Astrocyte of the spinal cord (primary cell): ENCODE data around the gene ST3GAL2.
"Not testable (repeated sequence)": the region's sequence is repeated elsewhere in the genome, so short reads cannot be mapped to it uniquely, and the experiment has no call there.

Experiments
- DNase-seq: peaks from one replicate; pipeline ENCODE4 v3.0.0; 2011; ENCODE audit warnings: low read depth, low spot score
- H3K4me3 ChIP-seq: 2 replicates; pipeline ENCODE4 v1.5.1; 2011; ENCODE audit warnings: low read depth, mild to moderate bottlenecking, low read length, moderate library complexity
- in situ Hi-C: cut with HindIII; loops from 2 replicates; pipeline ENCODE4 v1.10.0; 2017; ENCODE audit warnings: low sequenced_read_pairs
- TF ChIP-seq, protein P1 (sequence below): IDR thresholded peaks from 2 replicates; pipeline ENCODE4 v1.5.1; 2012; ENCODE audit warnings: low read depth, mild to moderate bottlenecking, low read length, inconsistent platforms

The ST3GAL2 gene

DNA sequence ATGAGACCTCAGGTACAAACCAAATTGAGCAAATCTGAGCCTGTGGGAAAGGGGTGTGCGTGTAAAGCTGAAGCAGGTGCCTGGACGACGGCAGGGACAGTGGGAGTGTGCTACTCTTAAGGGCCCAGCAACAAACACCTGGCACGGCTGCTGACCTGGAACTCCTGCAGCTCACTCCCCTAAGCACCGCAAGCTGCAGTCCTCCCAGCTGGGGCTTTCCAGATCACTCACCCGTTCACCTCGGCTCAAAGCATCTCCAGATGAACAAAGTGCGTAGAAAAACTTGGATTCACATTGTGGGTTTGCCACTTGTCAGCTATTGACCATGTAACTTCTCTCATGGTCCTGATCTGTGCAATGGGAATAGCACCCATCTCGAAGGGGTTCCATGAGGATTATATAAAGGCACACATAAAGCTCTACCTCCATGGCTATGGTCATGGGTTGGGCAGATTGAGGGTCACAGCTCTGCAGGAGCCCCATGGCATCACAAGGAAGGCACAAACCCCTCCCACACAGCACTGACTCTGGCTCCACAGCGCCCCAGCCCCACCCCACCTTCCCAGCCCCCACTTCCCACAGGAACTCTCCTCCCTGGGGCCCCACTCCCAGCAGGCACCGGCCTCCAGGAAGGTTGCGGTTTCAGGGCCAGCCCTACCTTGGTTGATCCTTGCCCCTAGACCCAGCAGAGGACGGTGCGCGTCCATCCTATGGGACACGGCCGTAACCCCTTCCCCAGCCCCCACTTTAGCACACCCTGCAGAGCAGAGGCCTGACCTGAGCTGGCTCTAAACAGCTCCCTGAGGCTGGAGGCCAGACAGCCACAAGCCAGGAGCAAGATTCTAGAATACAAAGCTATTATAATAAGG lies 21.9 kb downstream of the ST3GAL2 start:
- no peak for DNase-seq
- TF ChIP-seq, protein P1, sequence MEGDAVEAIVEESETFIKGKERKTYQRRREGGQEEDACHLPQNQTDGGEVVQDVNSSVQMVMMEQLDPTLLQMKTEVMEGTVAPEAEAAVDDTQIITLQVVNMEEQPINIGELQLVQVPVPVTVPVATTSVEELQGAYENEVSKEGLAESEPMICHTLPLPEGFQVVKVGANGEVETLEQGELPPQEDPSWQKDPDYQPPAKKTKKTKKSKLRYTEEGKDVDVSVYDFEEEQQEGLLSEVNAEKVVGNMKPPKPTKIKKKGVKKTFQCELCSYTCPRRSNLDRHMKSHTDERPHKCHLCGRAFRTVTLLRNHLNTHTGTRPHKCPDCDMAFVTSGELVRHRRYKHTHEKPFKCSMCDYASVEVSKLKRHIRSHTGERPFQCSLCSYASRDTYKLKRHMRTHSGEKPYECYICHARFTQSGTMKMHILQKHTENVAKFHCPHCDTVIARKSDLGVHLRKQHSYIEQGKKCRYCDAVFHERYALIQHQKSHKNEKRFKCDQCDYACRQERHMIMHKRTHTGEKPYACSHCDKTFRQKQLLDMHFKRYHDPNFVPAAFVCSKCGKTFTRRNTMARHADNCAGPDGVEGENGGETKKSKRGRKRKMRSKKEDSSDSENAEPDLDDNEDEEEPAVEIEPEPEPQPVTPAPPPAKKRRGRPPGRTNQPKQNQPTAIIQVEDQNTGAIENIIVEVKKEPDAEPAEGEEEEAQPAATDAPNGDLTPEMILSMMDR = no peak
- in situ Hi-C loops = no loop called here
- no peak overlapping the region for H3K4me3 ChIP-seq

GRCh38 chr16:70413572-70413971 lies 25.3 kb downstream of the ST3GAL2 start:
- DNase-seq, H3K4me3 ChIP-seq, in situ Hi-C loops: not testable (repeated sequence)

DNA sequence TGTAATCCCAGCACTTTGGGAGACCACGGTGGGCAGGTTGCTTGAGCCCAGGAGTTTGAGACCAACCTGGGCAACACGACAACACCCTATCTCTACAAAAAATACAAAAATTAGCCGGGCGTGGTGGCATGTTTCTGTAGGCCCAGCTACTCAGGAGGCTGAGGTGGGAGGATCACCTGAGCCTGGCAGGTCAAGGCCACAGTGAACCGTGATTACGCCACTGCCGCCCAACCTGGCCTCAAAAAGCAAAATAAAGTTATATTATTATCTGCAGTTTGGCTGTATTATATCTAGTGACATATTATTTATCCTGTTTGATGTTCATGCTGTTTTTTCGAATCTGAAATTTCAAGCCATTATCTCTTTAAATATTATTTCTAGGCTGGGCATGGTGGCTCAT lies 26.5 kb downstream of the ST3GAL2 start:
- TF ChIP-seq, protein P1 = no peak
- H3K4me3 ChIP-seq = no peak overlapping the region
- no peak for DNase-seq
- in situ Hi-C loops = no loop called here

- peak; percentile 32 for DNase-seq
- H3K4me3 ChIP-seq = no peak overlapping the region
- TF ChIP-seq, protein P1 = no peak
- in situ Hi-C loops = no loop called here
These were observed 28.2 kb downstream of the ST3GAL2 start for GRCh38 chr16:70410734-70411133.

- no peak for DNase-seq
- TF ChIP-seq, protein P1 = no peak
- no peak overlapping the region for H3K4me3 ChIP-seq
- in situ Hi-C loops = no loop called here
These were observed 31.1 kb downstream of the ST3GAL2 start for GRCh38 chr16:70407811-70408274.

DNA sequence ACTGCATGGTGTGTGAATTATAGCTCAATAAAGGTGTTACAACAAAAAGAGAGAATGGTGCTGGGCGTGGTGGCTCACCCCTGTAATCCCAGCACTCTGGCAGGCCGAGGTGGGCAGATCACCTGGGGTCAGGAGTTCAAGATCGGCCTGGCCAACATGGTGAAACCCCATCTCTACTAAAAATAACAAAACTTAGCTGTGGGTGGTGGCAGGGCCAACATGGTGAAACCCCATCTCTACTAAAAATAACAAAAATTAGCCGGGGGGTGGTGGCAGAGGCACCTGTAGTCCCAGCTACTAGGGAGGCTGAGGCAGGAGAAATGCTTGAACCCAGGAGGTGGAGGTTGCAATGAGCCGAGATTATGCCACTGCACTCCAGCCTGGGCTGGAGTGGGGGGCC lies 32.8 kb downstream of the ST3GAL2 start:
- DNase-seq, H3K4me3 ChIP-seq, in situ Hi-C loops: not testable (repeated sequence)

DNA sequence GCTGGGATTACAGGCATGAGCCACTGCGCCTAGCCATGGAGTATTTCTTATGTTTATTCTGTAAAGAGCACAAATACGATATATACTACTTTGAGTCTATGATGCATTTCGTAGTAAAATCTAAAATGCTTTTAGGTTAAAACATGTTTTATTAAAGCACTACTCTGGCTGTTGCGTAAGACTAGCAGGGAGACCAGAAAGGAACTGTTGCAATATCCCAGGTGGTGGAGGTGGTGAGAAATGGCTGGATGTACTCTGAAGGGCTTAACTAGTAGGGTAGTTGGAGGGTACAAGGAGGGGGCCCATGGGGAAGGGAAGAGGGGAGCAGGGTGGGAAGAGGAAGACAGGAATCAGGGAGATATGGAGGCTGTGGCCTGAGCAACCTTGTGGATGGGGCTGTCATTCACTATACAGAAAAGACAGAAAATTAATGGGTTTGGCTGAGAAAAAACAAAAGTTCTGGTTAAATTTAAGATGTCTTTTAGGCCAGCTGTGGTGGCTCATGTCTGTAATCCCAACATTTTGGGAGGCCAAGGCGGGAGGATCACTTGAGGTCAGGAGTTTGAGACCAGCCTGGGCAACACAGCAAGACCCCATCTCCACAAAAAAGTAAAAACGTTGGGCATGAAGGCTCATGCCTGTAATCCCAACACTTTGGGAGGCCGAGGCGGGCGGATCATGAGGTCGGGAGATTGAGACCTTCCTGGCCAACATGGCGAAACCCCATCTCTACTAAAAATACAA lies 35.8 kb downstream of the ST3GAL2 start:
- in situ Hi-C loops = no loop called here
- no peak overlapping the region for H3K4me3 ChIP-seq
- DNase-seq = no peak
- TF ChIP-seq, protein P1 = no peak
